HepG2 (cell line): ENCODE data around the gene TPGS1. TPM values are rescaled to one million over a fixed set of nuclear protein-coding genes. Genes with fewer than 3 reads are reported as not detected.
A peak's percentile ranks its signal among the peaks of the same experiment; 100 is the strongest.

ENCODE experiments used
- GTF3A ChIP-seq: sonication (generic); formaldehyde crosslinking; conservative IDR thresholded peaks from 2 replicates; pipeline ENCODE4 v1.4.0; 2020; ENCODE audit warnings: mild to moderate bottlenecking, missing genetic modification reagents
- HOXA9 ChIP-seq: sonication (generic); formaldehyde crosslinking; IDR thresholded peaks from 2 replicates; pipeline ENCODE4 v1.8.1; 2022; ENCODE audit warnings: missing genetic modification reagents, mild to moderate bottlenecking, moderate library complexity, borderline replicate concordance
- KDM3A ChIP-seq: IDR thresholded peaks from 2 replicates; pipeline ENCODE4 v1.6.1; 2018; ENCODE audit warnings: low read depth, missing compliant biosample characterization
- MBNL3 ChIP-seq: fragments of 250-450 bp; sonication (Bioruptor Pico); conservative IDR thresholded peaks from 2 replicates; pipeline ENCODE4 v1.8.0; 2022; ENCODE audit warnings: mild to moderate bottlenecking, inconsistent platforms
- PHB2 ChIP-seq: fragments of 450-650 bp; IDR thresholded peaks from 2 replicates; pipeline ENCODE4 v1.6.1; 2018; ENCODE audit not compliant: partially characterized antibody
- REL ChIP-seq: sonication (generic); formaldehyde crosslinking; conservative IDR thresholded peaks from 2 replicates; pipeline ENCODE4 v1.8.0; 2022; ENCODE audit warnings: mild to moderate bottlenecking, missing genetic modification reagents, moderate library complexity
- REST ChIP-seq, 2 experiments: IDR thresholded peaks; 2 replicates each; pipeline ENCODE4 v1.6.1; 2011 to 2012; ENCODE audit warnings: low read length in 2 of 2, borderline replicate concordance in 1 of 2, low read depth in 1 of 2, mild to moderate bottlenecking in 1 of 2, moderate library complexity in 1 of 2
- ZNF230 ChIP-seq: sonication (generic); formaldehyde crosslinking; IDR thresholded peaks from 2 replicates; pipeline ENCODE4 v1.4.0; 2020; ENCODE audit warnings: mild to moderate bottlenecking, missing genetic modification reagents
- ZNF558 ChIP-seq: sonication (generic); formaldehyde crosslinking; IDR thresholded peaks from 2 replicates; pipeline ENCODE4 v1.9.0; 2022; ENCODE audit warnings: mild to moderate bottlenecking, missing genetic modification reagents, borderline replicate concordance
- ZNF652 ChIP-seq: IDR thresholded peaks from 2 replicates; pipeline ENCODE4 v1.6.1; 2016; ENCODE audit warnings: low read depth, borderline replicate concordance
- ZNF772 ChIP-seq: sonication (generic); formaldehyde crosslinking; IDR thresholded peaks from 2 replicates; pipeline ENCODE4 v1.5.0; 2020; ENCODE audit warnings: mild to moderate bottlenecking, missing genetic modification reagents
- polyA plus RNA-seq, 8 experiments: library from polyadenylated mRNA; depleted of rRNA in 3 of 8; stranded (reverse) in 7 of 8; unstranded in 1 of 8; fragments of >200 nt; fragmentation: Illumina TruSeq in 4 of 8; extraction: Trizol in 4 of 8; gene quantifications; 2 replicates each; pipeline versions ENCODE4 v1.2.1 to v1.2.3, GENCODE V29; 2011 to 2016; ENCODE audit warnings: low read depth in 4 of 8, missing spikeins in 1 of 8, mixed read lengths in 1 of 8; ENCODE audit not compliant: insufficient read depth in 1 of 8
- total RNA-seq, 5 experiments: library from RNA; depleted of rRNA; stranded (reverse); fragments of >200 nt; fragmentation: Illumina TruSeq; extraction: Trizol; gene quantifications; 2 replicates each; pipeline ENCODE4 v1.2.3, GENCODE V29; 2016; ENCODE audit warnings: low read depth in 1 of 5
- TF ChIP-seq, protein P1 (sequence below): sonication (generic); formaldehyde crosslinking; IDR thresholded peaks from 2 replicates; pipeline ENCODE4 v1.5.0; 2020; ENCODE audit warnings: mild to moderate bottlenecking, missing genetic modification reagents, borderline replicate concordance
- TF ChIP-seq, protein P2 (sequence below): sonication (generic); formaldehyde crosslinking; IDR thresholded peaks from 2 replicates; pipeline ENCODE4 v1.4.0; 2020; ENCODE audit warnings: missing genetic modification reagents

TPGS1 gene
- total and polyA plus RNA-seq, 2 of the 13 experiments (the other 11 are each of a cell fraction or from before 2014, with no cell fraction given): 1.1 to 6.2 TPM

DNA sequence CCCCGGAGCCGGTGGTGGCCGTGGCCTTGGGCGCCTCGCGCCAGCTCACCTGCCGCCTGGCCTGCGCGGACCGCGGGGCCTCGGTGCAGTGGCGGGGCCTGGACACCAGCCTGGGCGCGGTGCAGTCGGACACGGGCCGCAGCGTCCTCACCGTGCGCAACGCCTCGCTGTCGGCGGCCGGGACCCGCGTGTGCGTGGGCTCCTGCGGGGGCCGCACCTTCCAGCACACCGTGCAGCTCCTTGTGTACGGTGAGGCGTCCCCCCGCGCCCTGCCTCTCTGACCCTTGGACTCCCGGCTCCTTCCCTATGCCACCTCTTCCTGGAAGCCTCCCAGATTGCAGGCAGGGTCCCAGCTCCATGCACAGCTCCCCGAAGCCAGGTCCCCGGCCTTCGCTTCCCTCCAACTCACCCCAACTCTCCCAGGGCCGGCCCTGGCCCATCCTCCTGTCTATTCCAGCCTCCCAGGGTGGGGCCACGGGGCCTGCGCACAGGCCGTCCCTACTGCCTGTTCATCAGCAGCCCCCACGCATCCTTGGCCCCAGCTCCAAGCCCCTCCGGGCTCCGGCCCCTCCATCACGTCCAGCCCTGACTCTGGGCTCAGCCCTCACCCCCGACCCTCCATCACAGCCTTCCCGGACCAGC, 9.3 kb upstream of the TPGS1 start (continued):
- TF ChIP-seq ZNF230 (CRISPR knock-in tag) (0 out of 2 replicates have a peak, but pooled peaks have one; percentile 55), ZNF652 (CRISPR knock-in tag) (no peak), GTF3A (CRISPR knock-in tag) (no peak), REST (IDR thresholded peaks at IDR 0.05; ENCODE audit: borderline replicate concordance in 1 of 2, low read depth in 1 of 2, low read length in 2 of 2) (no peak), ZNF558 (CRISPR knock-in tag) (no peak), HOXA9 (CRISPR knock-in tag) (no peak), REL (no peak), ZNF772 (CRISPR knock-in tag) (no peak; the same call in 1 of the 2 replicates), KDM3A (CRISPR knock-in tag) (no peak), MBNL3 (CRISPR knock-in tag) (no peak), PHB2 (no peak)
- TF ChIP-seq, protein P1, sequence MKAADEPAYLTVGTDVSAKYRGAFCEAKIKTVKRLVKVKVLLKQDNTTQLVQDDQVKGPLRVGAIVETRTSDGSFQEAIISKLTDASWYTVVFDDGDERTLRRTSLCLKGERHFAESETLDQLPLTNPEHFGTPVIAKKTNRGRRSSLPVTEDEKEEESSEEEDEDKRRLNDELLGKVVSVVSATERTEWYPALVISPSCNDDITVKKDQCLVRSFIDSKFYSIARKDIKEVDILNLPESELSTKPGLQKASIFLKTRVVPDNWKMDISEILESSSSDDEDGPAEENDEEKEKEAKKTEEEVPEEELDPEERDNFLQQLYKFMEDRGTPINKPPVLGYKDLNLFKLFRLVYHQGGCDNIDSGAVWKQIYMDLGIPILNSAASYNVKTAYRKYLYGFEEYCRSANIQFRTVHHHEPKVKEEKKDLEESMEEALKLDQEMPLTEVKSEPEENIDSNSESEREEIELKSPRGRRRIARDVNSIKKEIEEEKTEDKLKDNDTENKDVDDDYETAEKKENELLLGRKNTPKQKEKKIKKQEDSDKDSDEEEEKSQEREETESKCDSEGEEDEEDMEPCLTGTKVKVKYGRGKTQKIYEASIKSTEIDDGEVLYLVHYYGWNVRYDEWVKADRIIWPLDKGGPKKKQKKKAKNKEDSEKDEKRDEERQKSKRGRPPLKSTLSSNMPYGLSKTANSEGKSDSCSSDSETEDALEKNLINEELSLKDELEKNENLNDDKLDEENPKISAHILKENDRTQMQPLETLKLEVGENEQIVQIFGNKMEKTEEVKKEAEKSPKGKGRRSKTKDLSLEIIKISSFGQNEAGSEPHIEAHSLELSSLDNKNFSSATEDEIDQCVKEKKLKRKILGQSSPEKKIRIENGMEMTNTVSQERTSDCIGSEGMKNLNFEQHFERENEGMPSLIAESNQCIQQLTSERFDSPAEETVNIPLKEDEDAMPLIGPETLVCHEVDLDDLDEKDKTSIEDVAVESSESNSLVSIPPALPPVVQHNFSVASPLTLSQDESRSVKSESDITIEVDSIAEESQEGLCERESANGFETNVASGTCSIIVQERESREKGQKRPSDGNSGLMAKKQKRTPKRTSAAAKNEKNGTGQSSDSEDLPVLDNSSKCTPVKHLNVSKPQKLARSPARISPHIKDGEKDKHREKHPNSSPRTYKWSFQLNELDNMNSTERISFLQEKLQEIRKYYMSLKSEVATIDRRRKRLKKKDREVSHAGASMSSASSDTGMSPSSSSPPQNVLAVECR (CRISPR knock-in tag): no peak
- TF ChIP-seq, protein P2, sequence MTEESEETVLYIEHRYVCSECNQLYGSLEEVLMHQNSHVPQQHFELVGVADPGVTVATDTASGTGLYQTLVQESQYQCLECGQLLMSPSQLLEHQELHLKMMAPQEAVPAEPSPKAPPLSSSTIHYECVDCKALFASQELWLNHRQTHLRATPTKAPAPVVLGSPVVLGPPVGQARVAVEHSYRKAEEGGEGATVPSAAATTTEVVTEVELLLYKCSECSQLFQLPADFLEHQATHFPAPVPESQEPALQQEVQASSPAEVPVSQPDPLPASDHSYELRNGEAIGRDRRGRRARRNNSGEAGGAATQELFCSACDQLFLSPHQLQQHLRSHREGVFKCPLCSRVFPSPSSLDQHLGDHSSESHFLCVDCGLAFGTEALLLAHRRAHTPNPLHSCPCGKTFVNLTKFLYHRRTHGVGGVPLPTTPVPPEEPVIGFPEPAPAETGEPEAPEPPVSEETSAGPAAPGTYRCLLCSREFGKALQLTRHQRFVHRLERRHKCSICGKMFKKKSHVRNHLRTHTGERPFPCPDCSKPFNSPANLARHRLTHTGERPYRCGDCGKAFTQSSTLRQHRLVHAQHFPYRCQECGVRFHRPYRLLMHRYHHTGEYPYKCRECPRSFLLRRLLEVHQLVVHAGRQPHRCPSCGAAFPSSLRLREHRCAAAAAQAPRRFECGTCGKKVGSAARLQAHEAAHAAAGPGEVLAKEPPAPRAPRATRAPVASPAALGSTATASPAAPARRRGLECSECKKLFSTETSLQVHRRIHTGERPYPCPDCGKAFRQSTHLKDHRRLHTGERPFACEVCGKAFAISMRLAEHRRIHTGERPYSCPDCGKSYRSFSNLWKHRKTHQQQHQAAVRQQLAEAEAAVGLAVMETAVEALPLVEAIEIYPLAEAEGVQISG: peak; percentile 23; the same call in 1 of the 2 replicates
